ENCODE data around the gene AATF.

Gene AATF

DNA sequence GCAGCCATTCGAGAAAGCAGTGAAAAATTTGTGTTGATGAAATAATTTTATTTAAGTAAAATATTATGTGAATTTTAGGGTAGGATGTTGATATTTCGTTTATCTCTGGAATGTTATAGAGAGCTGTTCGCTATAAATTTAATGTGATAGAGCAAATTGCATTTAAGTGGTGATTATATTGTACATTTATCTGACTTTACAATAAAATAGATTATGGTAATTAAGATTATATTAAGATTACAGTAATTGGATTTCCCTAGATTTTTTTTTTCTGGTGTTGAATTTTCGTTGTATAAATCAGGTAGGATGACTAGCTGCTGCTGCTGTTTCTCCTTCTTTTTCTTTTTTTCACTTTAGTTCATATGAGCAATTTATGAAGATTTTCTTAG is 71.0 kb downstream of the AATF start:
- H4K8ac ChIP-seq (ENCODE audit: low read depth, low read length): no peak overlapping the region
- no peaks in the 10 kb centered on the region for H3K79me2 ChIP-seq (ENCODE audit: control insufficient read depth, insufficient read depth, low read length, poor library complexity)
- no peak overlapping the region for H2BK120ac ChIP-seq (ENCODE audit: insufficient read depth, low read length, poor library complexity)
- WGBS (ENCODE audit: extremely low coverage, insufficient coverage, insufficient read length): 100% methylated on average over 2 of the region's 4 CpGs
- no peak for DNase-seq
- no peaks in the 10 kb centered on the region for H3K9me3 ChIP-seq (ENCODE audit: insufficient read depth, low read depth, low read length)
- no peaks in the 10 kb centered on the region for H3K79me1 ChIP-seq (ENCODE audit: low read length)
- H3K18ac ChIP-seq (ENCODE audit: low read length): no peak overlapping the region
- H3K4me3 ChIP-seq (ENCODE audit: low read depth, low read length): no peak overlapping the region
- H2BK5ac ChIP-seq (ENCODE audit: low read depth, low read length, poor library complexity): no peak overlapping the region
- no peak overlapping the region for H3K9ac ChIP-seq (ENCODE audit: low read length)
- H2BK12ac ChIP-seq (ENCODE audit: low read length): no peak overlapping the region
- no peak overlapping the region for H3K4me2 ChIP-seq (ENCODE audit: low read length)
- H3K4me1 ChIP-seq (ENCODE audit: control insufficient read depth in 1 of 2, insufficient read depth in 2 of 2, low read length in 2 of 2): no peaks in the 10 kb centered on the region
- H3K23ac ChIP-seq (ENCODE audit: low read length): no peak overlapping the region
- H3K14ac ChIP-seq (ENCODE audit: low read length): no peak overlapping the region
- H3K27ac ChIP-seq (ENCODE audit: low read depth, low read length): no peak overlapping the region
- H3K36me3 ChIP-seq (ENCODE audit: control insufficient read depth in 1 of 2, insufficient read depth in 2 of 2, low read length in 2 of 2): peaks cover 0 to 2% of the 10 kb centered on the region in 2 experiments
- H4K91ac ChIP-seq (ENCODE audit: low read depth, low read length): no peak overlapping the region
- no peak overlapping the region for H2AFZ ChIP-seq (ENCODE audit: insufficient read depth, low read length, poor library complexity)
- no peak overlapping the region for H3K4ac ChIP-seq (ENCODE audit: low read depth, low read length)
- H4K12ac ChIP-seq (ENCODE audit: low read depth, low read length): no peak overlapping the region
- H2AK5ac ChIP-seq (ENCODE audit: low read length): no peak overlapping the region
- H3K27me3 ChIP-seq (ENCODE audit: insufficient read depth, low read length): no peaks in the 10 kb centered on the region

DNA sequence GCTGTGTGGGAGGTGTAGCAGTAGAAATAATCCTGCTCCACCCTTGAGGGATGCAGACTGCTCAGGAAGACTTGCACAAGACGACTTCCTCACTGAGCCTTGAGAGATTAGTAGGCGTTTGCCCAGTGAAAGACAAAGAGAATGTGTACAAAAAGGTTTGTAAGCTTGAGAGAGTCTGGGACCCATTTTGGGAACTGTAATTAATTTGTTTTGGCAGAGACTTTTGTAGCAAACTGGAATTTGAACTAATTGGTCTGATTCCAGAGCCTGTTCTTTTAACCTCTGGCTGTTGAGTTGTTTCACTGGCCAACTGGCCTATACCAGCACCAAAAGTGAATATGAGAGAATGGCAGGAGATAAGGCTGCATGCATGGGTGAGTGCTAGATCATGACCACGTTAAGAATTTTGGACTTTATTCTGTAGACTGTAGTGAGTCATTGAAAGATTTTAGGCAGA is 75.5 kb downstream of the AATF start:
- DNase-seq: no peak
- Histone ChIP-seq H2BK5ac (ENCODE audit: low read depth, low read length, poor library complexity) (no peak overlapping the region), H3K27ac (ENCODE audit: low read depth, low read length) (no peak overlapping the region), H3K79me2 (ENCODE audit: control insufficient read depth, insufficient read depth, low read length, poor library complexity) (no peaks in the 10 kb centered on the region), H4K8ac (ENCODE audit: low read depth, low read length) (no peak overlapping the region), H3K4me3 (ENCODE audit: low read depth, low read length) (no peak overlapping the region), H2BK12ac (ENCODE audit: low read length) (no peak overlapping the region), H3K9ac (ENCODE audit: low read length) (no peak overlapping the region), H2AK5ac (ENCODE audit: low read length) (no peak overlapping the region), H3K18ac (ENCODE audit: low read length) (no peak overlapping the region), H4K91ac (ENCODE audit: low read depth, low read length) (no peak overlapping the region), H3K14ac (ENCODE audit: low read length) (no peak overlapping the region), H3K9me3 (ENCODE audit: insufficient read depth, low read depth, low read length) (no peaks in the 10 kb centered on the region), H2BK120ac (ENCODE audit: insufficient read depth, low read length, poor library complexity) (no peak overlapping the region), H3K4me1 (ENCODE audit: control insufficient read depth in 1 of 2, insufficient read depth in 2 of 2, low read length in 2 of 2) (no peaks in the 10 kb centered on the region), H3K23ac (ENCODE audit: low read length) (no peak overlapping the region), H3K4ac (ENCODE audit: low read depth, low read length) (no peak overlapping the region), H2AFZ (ENCODE audit: insufficient read depth, low read length, poor library complexity) (no peak overlapping the region), H3K79me1 (ENCODE audit: low read length) (no peaks in the 10 kb centered on the region), H3K27me3 (ENCODE audit: insufficient read depth, low read length) (no peaks in the 10 kb centered on the region), H4K12ac (ENCODE audit: low read depth, low read length) (no peak overlapping the region), H3K36me3 (ENCODE audit: control insufficient read depth in 1 of 2, insufficient read depth in 2 of 2, low read length in 2 of 2) (peaks cover 0 to 2% of the 10 kb centered on the region in 2 experiments), H3K4me2 (ENCODE audit: low read length) (no peak overlapping the region)
- WGBS (ENCODE audit: extremely low coverage, insufficient coverage, insufficient read length): no CpG with 5 or more reads among the region's 3 CpGs

DNA sequence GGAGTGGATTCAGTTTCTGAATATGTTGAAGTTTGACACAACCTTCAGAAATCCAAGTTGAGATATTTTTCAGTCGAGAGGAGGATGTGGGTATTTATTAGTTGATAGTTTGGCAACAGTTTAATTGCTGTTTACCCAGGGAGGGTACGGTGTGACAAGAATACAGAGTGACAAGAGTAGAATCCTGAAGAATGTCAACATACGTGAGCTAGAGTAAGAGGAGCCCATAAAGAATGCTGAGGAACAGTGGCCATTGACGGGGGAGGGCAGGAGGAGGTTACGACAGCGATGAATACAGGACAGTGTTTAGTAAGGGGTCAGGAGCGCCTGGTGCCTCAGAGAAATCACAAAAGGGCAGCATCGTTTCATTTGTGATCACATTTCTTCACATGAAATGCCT is 76.5 kb downstream of the AATF start:
- no peak overlapping the region for H4K8ac ChIP-seq (ENCODE audit: low read depth, low read length)
- no peaks in the 10 kb centered on the region for H3K36me3 ChIP-seq (ENCODE audit: control insufficient read depth in 1 of 2, insufficient read depth in 2 of 2, low read length in 2 of 2)
- no peak overlapping the region for H2BK12ac ChIP-seq (ENCODE audit: low read length)
- no peak overlapping the region for H3K4me2 ChIP-seq (ENCODE audit: low read length)
- no peak overlapping the region for H3K14ac ChIP-seq (ENCODE audit: low read length)
- H3K4me3 ChIP-seq (ENCODE audit: low read depth, low read length): no peak overlapping the region
- H3K27me3 ChIP-seq (ENCODE audit: insufficient read depth, low read length): no peaks in the 10 kb centered on the region
- no peaks in the 10 kb centered on the region for H3K79me2 ChIP-seq (ENCODE audit: control insufficient read depth, insufficient read depth, low read length, poor library complexity)
- no peak overlapping the region for H2BK5ac ChIP-seq (ENCODE audit: low read depth, low read length, poor library complexity)
- no peak overlapping the region for H2BK120ac ChIP-seq (ENCODE audit: insufficient read depth, low read length, poor library complexity)
- no peak overlapping the region for H3K18ac ChIP-seq (ENCODE audit: low read length)
- H3K79me1 ChIP-seq (ENCODE audit: low read length): no peaks in the 10 kb centered on the region
- H3K27ac ChIP-seq (ENCODE audit: low read depth, low read length): no peak overlapping the region
- DNase-seq: no peak
- no peak overlapping the region for H2AFZ ChIP-seq (ENCODE audit: insufficient read depth, low read length, poor library complexity)
- H3K9ac ChIP-seq (ENCODE audit: low read length): no peak overlapping the region
- H2AK5ac ChIP-seq (ENCODE audit: low read length): no peak overlapping the region
- no CpG with 5 or more reads among the region's 8 CpGs for WGBS (ENCODE audit: extremely low coverage, insufficient coverage, insufficient read length)
- no peak overlapping the region for H4K91ac ChIP-seq (ENCODE audit: low read depth, low read length)
- no peaks in the 10 kb centered on the region for H3K4me1 ChIP-seq (ENCODE audit: control insufficient read depth in 1 of 2, insufficient read depth in 2 of 2, low read length in 2 of 2)
- H3K9me3 ChIP-seq (ENCODE audit: insufficient read depth, low read depth, low read length): no peaks in the 10 kb centered on the region
- no peak overlapping the region for H4K12ac ChIP-seq (ENCODE audit: low read depth, low read length)
- no peak overlapping the region for H3K23ac ChIP-seq (ENCODE audit: low read length)
- H3K4ac ChIP-seq (ENCODE audit: low read depth, low read length): no peak overlapping the region

DNA sequence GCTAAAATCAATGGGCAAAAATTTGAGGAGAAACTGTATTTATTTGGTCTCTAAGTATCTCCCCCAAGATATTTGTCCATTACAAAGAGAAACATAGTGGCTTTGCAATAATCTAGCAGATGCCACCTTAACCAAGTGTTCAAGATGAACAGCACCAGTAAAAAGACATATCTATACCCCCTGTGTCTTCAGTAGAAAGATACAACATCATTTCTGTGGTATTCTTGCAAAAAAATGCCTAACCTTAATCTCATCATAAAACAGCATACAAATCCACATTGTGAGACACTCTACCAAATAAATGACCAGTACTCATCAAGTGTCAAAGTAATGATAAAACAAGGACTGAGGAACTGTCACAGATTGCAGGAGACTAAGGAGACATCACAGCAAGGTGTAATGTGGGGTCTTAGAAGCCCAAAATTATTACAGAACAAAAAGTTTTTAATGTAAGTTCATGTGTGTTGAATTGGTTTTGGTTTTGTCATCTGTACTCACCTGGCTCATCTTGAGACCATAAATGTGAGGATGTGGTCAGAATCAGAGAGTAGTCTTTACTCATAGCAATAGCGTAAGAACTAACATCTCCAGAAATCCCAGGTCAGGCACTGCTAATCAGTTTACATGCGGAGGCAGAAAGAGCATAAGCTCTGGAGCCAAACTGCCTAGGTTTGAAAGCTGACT is 77.2 kb downstream of the AATF start:
- WGBS (ENCODE audit: extremely low coverage, insufficient coverage, insufficient read length): no CpG with 5 or more reads among the region's 2 CpGs
- no peaks in the 10 kb centered on the region for H3K9me3 ChIP-seq (ENCODE audit: insufficient read depth, low read depth, low read length)

More for the DNA sequence above, 77.2 kb downstream of the AATF start:
- peaks cover 0 to 1% of the 10 kb centered on the region in 2 experiments for H3K36me3 ChIP-seq (ENCODE audit: control insufficient read depth in 1 of 2, insufficient read depth in 2 of 2, low read length in 2 of 2)
- no peaks in the 10 kb centered on the region for H3K4me1 ChIP-seq (ENCODE audit: control insufficient read depth in 1 of 2, insufficient read depth in 2 of 2, low read length in 2 of 2)
- H3K27me3 ChIP-seq (ENCODE audit: insufficient read depth, low read length): no peaks in the 10 kb centered on the region
- H3K79me1 ChIP-seq (ENCODE audit: low read length): no peaks in the 10 kb centered on the region
- no peak overlapping the region for H2BK5ac ChIP-seq (ENCODE audit: low read depth, low read length, poor library complexity)
- H3K4me2 ChIP-seq (ENCODE audit: low read length): no peak overlapping the region
- H2AK5ac ChIP-seq (ENCODE audit: low read length): no peak overlapping the region
- no peak overlapping the region for H3K27ac ChIP-seq (ENCODE audit: low read depth, low read length)
- H4K8ac ChIP-seq (ENCODE audit: low read depth, low read length): no peak overlapping the region
- H3K9ac ChIP-seq (ENCODE audit: low read length): no peak overlapping the region
- no peak for DNase-seq
- no peak overlapping the region for H4K91ac ChIP-seq (ENCODE audit: low read depth, low read length)
- no peak overlapping the region for H3K4ac ChIP-seq (ENCODE audit: low read depth, low read length)
- no peak overlapping the region for H2AFZ ChIP-seq (ENCODE audit: insufficient read depth, low read length, poor library complexity)
- H4K12ac ChIP-seq (ENCODE audit: low read depth, low read length): no peak overlapping the region
- H2BK120ac ChIP-seq (ENCODE audit: insufficient read depth, low read length, poor library complexity): no peak overlapping the region
- no peak overlapping the region for H2BK12ac ChIP-seq (ENCODE audit: low read length)
- H3K4me3 ChIP-seq (ENCODE audit: low read depth, low read length): no peak overlapping the region
- no peak overlapping the region for H3K23ac ChIP-seq (ENCODE audit: low read length)
- H3K18ac ChIP-seq (ENCODE audit: low read length): no peak overlapping the region
- no peak overlapping the region for H3K14ac ChIP-seq (ENCODE audit: low read length)
- no peaks in the 10 kb centered on the region for H3K79me2 ChIP-seq (ENCODE audit: control insufficient read depth, insufficient read depth, low read length, poor library complexity)

All from trophoblast cell (in vitro differentiated cells and primary cell).